ENCODE data around the gene SFRP4. TPM values are rescaled to one million over a fixed set of nuclear protein-coding genes. Genes with fewer than 3 reads are reported as not detected.
A peak's percentile ranks its signal among the peaks of the same experiment; 100 is the strongest.

SFRP4 gene
- polyA plus RNA-seq, 6 donors from 2014 or later = not detected

DNA sequence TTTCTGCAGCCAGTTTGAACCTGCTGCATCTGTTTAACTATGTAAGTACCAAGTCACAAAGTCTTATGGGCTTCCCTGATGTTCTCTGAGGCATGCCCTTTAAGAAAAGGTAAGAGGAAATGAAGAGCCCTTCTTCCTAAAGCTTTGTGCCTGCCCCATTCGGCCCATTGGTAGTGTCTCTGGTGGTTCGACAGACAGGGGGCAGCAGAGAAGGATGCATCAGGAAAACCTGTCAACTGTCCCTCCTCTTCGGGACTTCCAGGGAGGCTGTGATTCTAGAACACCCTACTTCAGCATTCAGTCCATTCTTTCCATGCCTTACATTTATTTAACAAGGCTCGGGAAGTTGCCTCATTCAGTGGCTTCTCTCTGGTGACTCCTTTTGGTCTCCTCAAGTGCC is 1.9 kb upstream of the SFRP4 start:
- DNase-seq = no peak
- peaks cover 47 to 86% (median 73%) of the 10 kb centered on the region in 3 donors for H3K27me3 Mint-ChIP-seq
- no peak overlapping the region for H3K27ac Mint-ChIP-seq
- no peak overlapping the region for H3K4me3 Mint-ChIP-seq
- ATAC-seq (ENCODE audit: low read depth in 2 of 2) = no peak
- peaks cover 0 to 5% (median 0%) of the 10 kb centered on the region in 7 donors for H3K9me3 Mint-ChIP-seq
- no peaks in the 10 kb centered on the region for H3K36me3 Mint-ChIP-seq
- peaks cover 21 to 30% (median 28%) of the 10 kb centered on the region in 3 donors for H3K4me1 Mint-ChIP-seq

DNA sequence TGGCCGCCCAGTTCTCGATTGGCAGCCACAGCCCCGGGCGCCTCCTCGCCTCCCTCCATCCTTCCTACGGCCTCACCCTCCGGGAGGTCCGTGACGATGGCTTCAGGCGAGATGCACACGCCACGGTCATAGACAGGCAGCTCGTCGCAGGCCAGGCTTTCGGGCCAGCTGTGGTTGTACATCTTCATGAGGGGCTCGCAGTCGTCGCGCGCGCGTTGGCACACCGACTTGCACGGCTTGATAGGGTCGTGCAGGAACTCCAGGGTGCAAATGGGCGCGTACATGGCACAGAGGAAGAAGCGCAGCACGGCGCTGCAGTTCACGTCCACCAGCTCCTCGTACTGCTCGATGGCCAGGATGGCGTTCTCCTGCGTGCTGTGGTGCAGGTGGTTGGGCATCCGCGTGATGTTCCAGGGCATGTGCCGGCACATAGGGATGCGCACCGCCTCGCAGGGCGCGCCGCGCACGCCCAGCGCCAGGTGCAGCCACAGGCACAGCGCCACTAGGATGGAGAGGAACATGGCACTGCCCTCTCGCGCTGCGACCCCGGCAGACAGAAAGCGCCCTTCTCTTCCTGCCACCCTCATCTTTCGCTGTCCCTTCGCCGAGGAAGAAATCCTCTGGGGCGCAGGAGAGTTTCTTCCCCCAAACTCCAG is 472 bp downstream of the SFRP4 start:
- H3K9me3 Mint-ChIP-seq = no peaks in the 10 kb centered on the region
- no peak for ATAC-seq (ENCODE audit: low read depth in 2 of 2)

DNA sequence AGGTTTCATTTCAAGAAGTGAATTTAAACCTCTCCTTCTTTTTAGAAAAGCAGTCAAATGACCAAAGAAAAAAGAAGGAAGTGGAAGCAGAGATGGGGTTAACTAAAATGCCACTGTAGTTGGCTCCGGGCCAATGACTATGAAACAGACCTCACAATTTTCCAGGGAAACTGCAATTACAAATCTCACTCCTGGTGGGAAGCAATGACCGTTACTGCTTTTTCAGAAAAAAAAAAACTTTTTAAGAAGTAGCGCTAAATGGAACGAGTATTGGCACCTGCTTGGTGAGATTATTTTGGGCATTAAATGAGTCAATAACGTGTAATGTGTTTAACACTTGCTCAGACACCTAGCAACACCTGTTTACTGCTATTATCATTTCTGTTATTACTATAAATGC is 1.2 kb downstream of the SFRP4 start:
- Mint-ChIP-seq H3K27me3 (peaks cover 55 to 74% (median 64%) of the 10 kb centered on the region in 3 donors), H3K9me3 (no peaks in the 10 kb centered on the region)

More for the DNA sequence above, 472 bp downstream of the SFRP4 start:
- Mint-ChIP-seq H3K27me3 (peaks cover 57 to 77% (median 66%) of the 10 kb centered on the region in 3 donors), H3K4me3 (peak overlapping the region in 7 of 8 donors; percentile 17 to 64 (median 48)), H3K4me1 (peaks cover 16 to 25% (median 23%) of the 10 kb centered on the region in 3 donors), H3K36me3 (no peaks in the 10 kb centered on the region), H3K27ac (peak overlapping the region in 1 of 6 donors; percentile 19)
- DNase-seq = no peak

DNA sequence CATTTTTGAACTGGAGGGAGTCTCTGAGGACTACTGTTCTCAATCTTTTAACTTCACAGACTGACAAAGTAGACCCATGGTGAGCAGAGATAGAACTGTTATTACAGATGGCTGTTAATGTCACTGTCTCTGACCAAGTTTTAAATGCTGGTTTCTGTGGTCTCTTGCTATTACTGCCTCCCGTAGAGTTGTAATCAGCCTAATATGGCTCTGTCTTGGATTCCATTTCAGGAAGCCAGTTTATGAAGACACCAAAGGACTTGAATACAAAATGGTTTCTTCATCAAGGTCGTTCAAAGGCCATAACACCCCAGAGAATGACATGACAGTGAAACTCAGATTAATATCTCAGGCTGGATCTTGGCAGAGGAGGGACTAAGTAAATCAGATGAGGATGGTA is 3.9 kb downstream of the SFRP4 start:
- Mint-ChIP-seq H3K27me3 (peaks cover 36 to 48% (median 39%) of the 10 kb centered on the region in 3 donors), H3K27ac (no peak overlapping the region)

More for the DNA sequence above, 1.2 kb downstream of the SFRP4 start:
- DNase-seq (no peak), ATAC-seq (ENCODE audit: low read depth in 2 of 2) (no peak)
- Mint-ChIP-seq H3K4me1 (peaks cover 15 to 21% (median 20%) of the 10 kb centered on the region in 3 donors), H3K36me3 (no peaks in the 10 kb centered on the region), H3K27ac (no peak overlapping the region), H3K4me3 (peak overlapping the region in 2 of 8 donors; percentile 16 to 17)

DNA sequence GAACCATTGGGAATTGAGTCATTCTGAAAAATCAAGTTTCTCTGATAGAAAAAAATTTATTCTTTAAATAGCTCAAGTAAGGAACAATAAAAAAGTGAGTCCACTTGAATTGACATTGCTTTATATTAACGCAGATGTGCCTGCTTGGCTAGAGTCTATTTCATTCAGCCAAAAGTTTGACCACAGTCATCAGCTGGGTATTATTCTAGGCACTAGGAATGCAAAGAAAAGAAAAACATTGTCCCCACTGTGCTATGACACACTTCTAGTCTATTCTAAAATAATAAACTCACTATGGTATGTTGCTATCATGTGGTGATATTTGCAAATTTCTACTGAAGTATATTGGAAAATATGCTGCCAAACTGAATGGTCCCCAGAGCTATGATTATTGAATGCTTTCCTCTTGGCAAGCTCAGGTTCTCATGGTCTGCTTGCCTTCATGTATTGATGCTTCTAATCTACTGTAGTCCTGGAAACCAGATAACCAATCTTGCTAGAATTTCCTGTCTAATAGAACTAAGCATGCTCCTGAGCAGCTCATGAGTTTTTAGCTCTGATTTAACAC is 8.3 kb downstream of the SFRP4 start:
- no peak for DNase-seq
- ATAC-seq (ENCODE audit: low read depth in 2 of 2) = no peak
- Mint-ChIP-seq H3K4me3 (no peak overlapping the region), H3K4me1 (no peaks in the 10 kb centered on the region), H3K27ac (no peak overlapping the region), H3K27me3 (peaks cover 7 to 11% (median 10%) of the 10 kb centered on the region in 3 donors), H3K36me3 (no peaks in the 10 kb centered on the region), H3K9me3 (no peaks in the 10 kb centered on the region)

More for the DNA sequence above, 3.9 kb downstream of the SFRP4 start:
- H3K36me3 Mint-ChIP-seq = no peaks in the 10 kb centered on the region
- ATAC-seq (ENCODE audit: low read depth in 2 of 2) = no peak
- H3K4me1 Mint-ChIP-seq = peaks cover 11 to 17% (median 16%) of the 10 kb centered on the region in 3 donors
- no peaks in the 10 kb centered on the region for H3K9me3 Mint-ChIP-seq
- no peak for DNase-seq
- H3K4me3 Mint-ChIP-seq = no peak overlapping the region

DNA sequence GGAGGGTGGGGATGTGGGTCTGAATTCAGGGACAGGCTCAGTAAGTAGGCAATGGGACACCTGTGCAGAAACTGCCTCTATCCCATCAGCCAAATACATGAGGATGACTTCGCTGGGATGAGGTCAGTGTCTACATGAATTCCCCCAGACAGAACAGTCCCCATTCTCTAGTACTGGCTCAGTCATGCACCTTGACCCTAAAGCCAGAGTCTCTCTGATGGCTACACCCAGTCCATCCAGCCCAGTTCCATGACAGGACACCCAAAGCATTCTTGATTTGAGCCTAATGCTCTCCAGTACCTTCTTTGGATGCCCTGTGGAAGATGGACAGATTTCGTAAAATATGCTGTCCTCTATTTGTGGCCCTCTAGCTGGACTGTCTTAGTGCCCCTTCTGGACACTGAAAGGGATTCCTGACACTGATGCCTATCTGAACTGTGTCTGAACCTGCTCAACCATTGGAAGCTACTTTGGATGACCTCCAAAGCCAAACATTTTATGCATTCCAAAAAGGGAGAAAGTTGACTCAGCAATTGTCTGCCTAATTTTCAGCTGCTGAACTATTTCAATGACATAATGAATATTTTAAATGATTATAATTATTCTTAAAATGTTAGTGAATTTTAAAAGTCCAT is 14.6 kb downstream of the SFRP4 start:
- peaks cover 0 to 5% (median 0%) of the 10 kb centered on the region in 3 donors for H3K27me3 Mint-ChIP-seq
- H3K4me1 Mint-ChIP-seq = no peaks in the 10 kb centered on the region
- no peak overlapping the region for H3K4me3 Mint-ChIP-seq
- DNase-seq (no peak), ATAC-seq (ENCODE audit: low read depth in 2 of 2) (no peak)
- H3K36me3 Mint-ChIP-seq = no peaks in the 10 kb centered on the region
- no peak overlapping the region for H3K27ac Mint-ChIP-seq
- H3K9me3 Mint-ChIP-seq = peaks cover 0 to 4% (median 0%) of the 10 kb centered on the region in 7 donors

DNA sequence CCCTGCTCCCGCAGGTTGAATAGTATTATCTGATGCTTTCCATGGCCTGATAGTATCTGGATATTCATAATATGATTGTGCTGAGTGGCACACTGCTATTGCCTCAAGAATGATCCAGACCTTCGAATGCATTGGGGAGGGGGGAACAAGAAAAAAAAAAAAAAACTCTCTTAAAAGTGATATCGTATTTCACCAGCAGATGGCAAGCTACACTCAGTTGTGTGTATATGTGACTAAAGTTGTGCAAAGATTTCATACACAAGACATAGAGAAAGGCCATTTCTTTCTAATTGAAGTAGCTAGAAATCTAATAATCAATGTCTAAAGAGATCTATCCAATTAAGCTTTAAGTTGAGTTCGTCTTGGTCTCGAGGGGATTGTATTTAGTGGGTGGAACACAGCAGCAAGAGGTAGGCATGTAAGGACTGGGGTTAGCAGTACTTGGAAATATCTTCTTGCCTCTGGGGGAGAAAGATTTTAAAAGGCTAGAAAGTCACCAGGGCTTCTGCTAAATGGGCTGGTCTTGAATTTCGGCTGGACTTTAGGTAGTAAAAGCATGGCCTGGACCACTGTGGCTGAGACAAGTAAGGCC is 15.3 kb downstream of the SFRP4 start:
- DNase-seq = no peak
- Mint-ChIP-seq H3K27ac (no peak overlapping the region), H3K9me3 (peaks cover 0 to 4% (median 0%) of the 10 kb centered on the region in 7 donors), H3K4me3 (no peak overlapping the region), H3K4me1 (no peaks in the 10 kb centered on the region), H3K27me3 (peaks cover 0 to 5% (median 0%) of the 10 kb centered on the region in 3 donors), H3K36me3 (no peaks in the 10 kb centered on the region)
- no peak for ATAC-seq (ENCODE audit: low read depth in 2 of 2)

DNA sequence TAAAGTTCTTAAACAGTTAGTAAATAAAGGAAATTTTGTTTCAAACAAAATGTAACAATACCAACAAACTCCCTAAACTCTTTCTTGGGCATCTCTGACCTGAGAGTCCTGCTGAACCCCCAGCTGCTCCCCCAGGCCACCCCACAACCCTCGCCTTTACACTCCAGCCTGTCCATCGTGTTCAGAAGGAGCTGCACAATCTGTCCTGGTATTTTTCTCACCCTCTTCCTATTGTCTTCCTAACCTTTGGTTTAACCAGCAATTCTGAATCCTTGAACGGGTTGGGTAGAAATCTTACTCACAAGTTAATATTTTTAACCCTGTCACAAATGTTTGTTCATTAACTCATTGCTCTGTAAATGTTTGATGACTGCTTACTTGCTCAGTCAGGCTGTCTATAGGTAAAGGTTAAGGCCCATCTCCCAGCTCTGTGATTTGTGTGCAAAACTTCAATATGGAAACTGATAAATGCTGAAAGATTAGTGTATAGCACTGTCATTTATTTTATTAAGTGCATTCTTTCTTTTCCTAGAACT is 16.8 kb downstream of the SFRP4 start:
- H3K9me3 Mint-ChIP-seq = peaks cover 0 to 4% (median 0%) of the 10 kb centered on the region in 7 donors
- no peak for ATAC-seq (ENCODE audit: low read depth in 2 of 2)

DNA sequence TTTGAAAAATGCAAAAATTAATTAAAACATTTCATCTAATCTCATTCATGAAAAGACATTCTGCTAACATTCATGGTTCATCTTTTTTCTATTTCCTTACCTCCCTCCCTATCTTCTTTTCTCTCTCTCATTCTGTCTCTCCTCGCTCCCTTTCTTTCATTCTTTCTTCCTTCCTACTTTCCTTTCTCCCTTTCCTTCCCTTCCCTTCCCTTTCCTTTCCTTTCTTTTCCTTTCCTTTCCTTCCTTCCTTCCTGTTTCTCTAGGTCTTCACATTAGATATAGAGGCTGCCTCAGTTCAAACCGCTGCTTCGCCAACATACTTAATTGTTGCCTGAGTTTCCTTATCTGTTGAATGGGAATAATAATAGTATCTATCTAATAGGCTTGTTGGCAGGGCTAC is 21.9 kb downstream of the SFRP4 start:
- ATAC-seq (ENCODE audit: low read depth in 2 of 2) (no peak), DNase-seq (no peak)
- Mint-ChIP-seq H3K27ac (peak overlapping the region in 1 of 6 donors; percentile 87), H3K4me3 (peak overlapping the region in 1 of 8 donors; percentile 47), H3K27me3 (peaks cover 0 to 5% (median 3%) of the 10 kb centered on the region in 3 donors), H3K9me3 (peaks cover 0 to 5% (median 0%) of the 10 kb centered on the region in 7 donors), H3K4me1 (no peaks in the 10 kb centered on the region), H3K36me3 (no peaks in the 10 kb centered on the region)

More for the DNA sequence above, 16.8 kb downstream of the SFRP4 start:
- Mint-ChIP-seq H3K27me3 (peaks cover 0 to 5% (median 0%) of the 10 kb centered on the region in 3 donors), H3K36me3 (no peaks in the 10 kb centered on the region), H3K4me1 (no peaks in the 10 kb centered on the region), H3K27ac (no peak overlapping the region), H3K4me3 (no peak overlapping the region)
- no peak for DNase-seq

DNA sequence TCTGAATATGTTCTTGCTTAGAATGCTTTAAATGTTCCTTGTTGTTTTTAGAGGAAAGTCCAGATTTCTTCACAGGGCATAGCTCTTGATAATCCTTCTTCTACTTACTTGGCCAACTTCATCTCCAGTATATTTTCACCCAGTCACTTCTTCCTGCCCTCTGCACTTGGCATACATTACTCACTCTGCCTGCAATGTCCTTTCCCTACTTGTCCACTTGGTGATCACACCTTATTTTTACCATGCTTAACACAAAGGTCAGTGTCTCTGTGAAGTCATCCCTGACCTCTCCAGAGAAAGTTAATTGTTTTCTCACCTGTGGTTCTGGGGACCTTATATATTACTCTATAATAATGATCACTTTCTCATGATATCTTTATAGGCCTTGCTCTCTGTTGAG is 23.3 kb downstream of the SFRP4 start:
- peak overlapping the region in 1 of 6 donors; percentile 61 for H3K27ac Mint-ChIP-seq
- ATAC-seq (ENCODE audit: low read depth in 2 of 2) (no peak), DNase-seq (no peak)
- no peak overlapping the region for H3K4me3 Mint-ChIP-seq
- H3K27me3 Mint-ChIP-seq = peaks cover 0 to 5% (median 3%) of the 10 kb centered on the region in 3 donors
- H3K36me3 Mint-ChIP-seq = no peaks in the 10 kb centered on the region
- peaks cover 0 to 5% (median 0%) of the 10 kb centered on the region in 7 donors for H3K9me3 Mint-ChIP-seq
- H3K4me1 Mint-ChIP-seq = no peaks in the 10 kb centered on the region

DNA sequence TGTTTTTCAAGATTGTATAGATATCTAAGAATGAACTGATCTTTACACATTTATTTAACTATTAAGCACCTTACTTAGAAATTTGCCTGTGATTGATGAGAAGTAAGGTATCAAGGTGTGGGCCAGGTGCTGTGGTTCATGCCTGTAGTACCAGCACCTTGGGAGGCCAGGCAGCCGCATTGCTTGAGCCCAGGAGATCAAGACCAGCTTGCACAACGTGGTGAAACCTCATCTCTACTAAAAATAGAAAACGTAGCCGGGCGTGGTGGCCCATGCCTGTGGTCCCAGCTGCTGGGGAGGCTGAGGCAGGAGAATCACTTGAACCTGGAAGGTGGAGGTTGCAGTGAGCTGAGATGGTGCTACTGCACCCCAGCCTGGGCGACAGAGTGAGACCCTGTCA is 34.5 kb downstream of the SFRP4 start:
- H3K27ac Mint-ChIP-seq = no peak overlapping the region
- H3K4me3 Mint-ChIP-seq = no peak overlapping the region
- H3K4me1 Mint-ChIP-seq = no peaks in the 10 kb centered on the region
- DNase-seq = no peak
- no peak for ATAC-seq (ENCODE audit: low read depth in 2 of 2)
- H3K27me3 Mint-ChIP-seq = peaks cover 0 to 21% (median 18%) of the 10 kb centered on the region in 3 donors
- H3K9me3 Mint-ChIP-seq = peaks cover 4 to 26% (median 16%) of the 10 kb centered on the region in 7 donors
- H3K36me3 Mint-ChIP-seq = no peaks in the 10 kb centered on the region

Data from naive B cell (primary cell).